K562 (cell line): ENCODE measurements around the gene LTN1. TPM values are rescaled to one million over a fixed set of nuclear protein-coding genes. Genes with fewer than 3 reads are reported as not detected.

Experiments used
- EP400 ChIP-seq: fragments of 450-650 bp; IDR thresholded peaks from 2 replicates; pipeline ENCODE4 v1.6.1; 2017; ENCODE audit warnings: antibody characterized with exemption, mild to moderate bottlenecking, moderate library complexity
- ETS2 ChIP-seq: IDR thresholded peaks from 2 replicates; pipeline ENCODE4 v1.6.1; 2016; ENCODE audit warnings: borderline replicate concordance, missing genetic modification characterization, mild to moderate bottlenecking, moderate library complexity, missing compliant biosample characterization; ENCODE audit not compliant: poor library complexity, severe bottlenecking
- HOXB6 ChIP-seq: fragments of 250-450 bp; sonication (Bioruptor Pico); IDR thresholded peaks from 2 replicates; pipeline ENCODE4 v1.5.1; 2022; ENCODE audit warnings: mild to moderate bottlenecking, borderline replicate concordance
- NRF1 ChIP-seq, 2 experiments: fragments of 450-650 bp; IDR thresholded peaks in 1 of 2; conservative IDR thresholded peaks in 1 of 2; 2 replicates each; pipeline ENCODE4 v1.6.1; 2014; ENCODE audit warnings: mild to moderate bottlenecking in 2 of 2
- POLR2A ChIP-seq: fragments of 450-650 bp; conservative IDR thresholded peaks from 2 replicates; pipeline ENCODE4 v1.6.1; 2016
- RFX1 ChIP-seq: fragments of 450-650 bp; IDR thresholded peaks from 2 replicates; pipeline ENCODE4 v1.6.1; 2016; ENCODE audit warnings: mild to moderate bottlenecking, moderate library complexity
- SLC30A9 ChIP-seq: fragments of 250-450 bp; sonication (Bioruptor Pico); IDR thresholded peaks from 2 replicates; pipeline ENCODE4 v1.8.0; 2022; ENCODE audit warnings: mild to moderate bottlenecking, moderate library complexity
- TARDBP ChIP-seq: fragments of 450-650 bp; IDR thresholded peaks from 2 replicates; pipeline ENCODE4 v1.6.1; 2016
- ZNF41 ChIP-seq: fragments of 250-450 bp; sonication (Bioruptor Pico); conservative IDR thresholded peaks from 2 replicates; pipeline ENCODE4 v1.4.0; 2020; ENCODE audit warnings: mild to moderate bottlenecking
- ZNF696 ChIP-seq: fragments of 250-450 bp; sonication (Bioruptor Pico); conservative IDR thresholded peaks from 2 replicates; pipeline ENCODE4 v1.4.0; 2020; ENCODE audit warnings: mild to moderate bottlenecking, moderate library complexity
- polyA plus RNA-seq, 8 experiments: library from polyadenylated mRNA; depleted of rRNA in 4 of 8; stranded (reverse) in 5 of 8; unstranded in 3 of 8; fragments of >200 nt; fragmentation: Nextera tagmentation in 2 of 8; fragmentation: Illumina TruSeq in 1 of 8; extraction: Ambion mirVana in 2 of 8; extraction: Trizol in 1 of 8; gene quantifications; 2 replicates each; pipeline versions ENCODE4 v1.2.1 to v1.2.3, GENCODE V29; 2011 to 2014; ENCODE audit warnings: inconsistent platforms in 1 of 8, missing spikeins in 1 of 8
- total RNA-seq, 7 experiments: library from RNA; depleted of rRNA in 6 of 7; stranded (reverse); fragments of >200 nt in 6 of 7; fragmentation: Illumina TruSeq in 2 of 7; extraction: Trizol in 2 of 7; gene quantifications; 2 replicates each; pipeline versions ENCODE4 v1.2.1 to v1.2.3, GENCODE V29; 2011 to 2021; ENCODE audit warnings: low replicate concordance in 1 of 7
- TF ChIP-seq, protein P1 (sequence below): fragments of 250-450 bp; sonication (Bioruptor Pico); IDR thresholded peaks from 2 replicates; pipeline ENCODE4 v1.4.0; 2020
- TF ChIP-seq, protein P2 (sequence below): fragments of 450-650 bp; IDR thresholded peaks from 2 replicates; pipeline ENCODE4 v1.6.1; 2016; ENCODE audit warnings: borderline replicate concordance
- TF ChIP-seq, protein P3 (sequence below): fragments of 250-450 bp; sonication (Bioruptor Pico); IDR thresholded peaks from 2 replicates; pipeline ENCODE4 v1.4.0; 2020; ENCODE audit warnings: mild to moderate bottlenecking, moderate library complexity

LTN1 gene
- total and polyA plus RNA-seq, 9 of the 15 experiments (the other 6 are each of a cell fraction or from before 2014, with no cell fraction given) = 15.7 to 49.6 (median 28.7) TPM

DNA sequence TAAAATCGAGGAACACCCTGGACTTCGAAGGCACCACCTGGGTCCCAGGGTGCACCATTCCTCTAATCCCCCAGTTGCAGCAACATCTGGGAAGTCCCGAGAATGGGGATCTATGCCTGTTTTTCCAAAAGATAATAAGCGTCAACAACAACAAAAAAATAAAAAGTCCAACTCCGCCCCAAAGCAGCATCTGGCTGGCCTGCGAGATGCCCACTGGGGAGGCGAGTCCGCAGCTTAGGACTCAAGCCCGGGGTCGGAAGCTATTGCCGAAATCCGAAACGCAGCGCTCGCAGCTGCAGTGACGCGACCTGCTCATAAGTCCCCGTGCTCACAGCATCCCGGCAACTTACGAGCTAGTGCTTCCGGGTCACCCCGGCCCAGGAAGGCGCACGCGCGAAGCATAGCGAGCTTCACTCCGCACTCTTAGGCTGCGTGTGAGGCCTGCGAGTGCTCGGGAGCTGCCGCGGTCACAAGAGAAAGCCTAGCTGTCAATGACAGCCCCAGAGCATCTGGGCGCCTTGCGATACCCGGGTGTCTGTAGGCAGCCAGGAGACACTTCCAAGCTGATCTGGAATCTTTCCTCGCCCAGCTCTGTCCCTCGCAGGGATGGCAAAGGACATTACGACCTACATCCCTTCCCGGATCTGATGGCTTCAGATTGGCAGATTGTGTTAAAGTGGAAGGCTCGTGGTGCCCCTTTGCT is 9.9 kb upstream of the LTN1 start (continued):
- TF ChIP-seq, protein P1, sequence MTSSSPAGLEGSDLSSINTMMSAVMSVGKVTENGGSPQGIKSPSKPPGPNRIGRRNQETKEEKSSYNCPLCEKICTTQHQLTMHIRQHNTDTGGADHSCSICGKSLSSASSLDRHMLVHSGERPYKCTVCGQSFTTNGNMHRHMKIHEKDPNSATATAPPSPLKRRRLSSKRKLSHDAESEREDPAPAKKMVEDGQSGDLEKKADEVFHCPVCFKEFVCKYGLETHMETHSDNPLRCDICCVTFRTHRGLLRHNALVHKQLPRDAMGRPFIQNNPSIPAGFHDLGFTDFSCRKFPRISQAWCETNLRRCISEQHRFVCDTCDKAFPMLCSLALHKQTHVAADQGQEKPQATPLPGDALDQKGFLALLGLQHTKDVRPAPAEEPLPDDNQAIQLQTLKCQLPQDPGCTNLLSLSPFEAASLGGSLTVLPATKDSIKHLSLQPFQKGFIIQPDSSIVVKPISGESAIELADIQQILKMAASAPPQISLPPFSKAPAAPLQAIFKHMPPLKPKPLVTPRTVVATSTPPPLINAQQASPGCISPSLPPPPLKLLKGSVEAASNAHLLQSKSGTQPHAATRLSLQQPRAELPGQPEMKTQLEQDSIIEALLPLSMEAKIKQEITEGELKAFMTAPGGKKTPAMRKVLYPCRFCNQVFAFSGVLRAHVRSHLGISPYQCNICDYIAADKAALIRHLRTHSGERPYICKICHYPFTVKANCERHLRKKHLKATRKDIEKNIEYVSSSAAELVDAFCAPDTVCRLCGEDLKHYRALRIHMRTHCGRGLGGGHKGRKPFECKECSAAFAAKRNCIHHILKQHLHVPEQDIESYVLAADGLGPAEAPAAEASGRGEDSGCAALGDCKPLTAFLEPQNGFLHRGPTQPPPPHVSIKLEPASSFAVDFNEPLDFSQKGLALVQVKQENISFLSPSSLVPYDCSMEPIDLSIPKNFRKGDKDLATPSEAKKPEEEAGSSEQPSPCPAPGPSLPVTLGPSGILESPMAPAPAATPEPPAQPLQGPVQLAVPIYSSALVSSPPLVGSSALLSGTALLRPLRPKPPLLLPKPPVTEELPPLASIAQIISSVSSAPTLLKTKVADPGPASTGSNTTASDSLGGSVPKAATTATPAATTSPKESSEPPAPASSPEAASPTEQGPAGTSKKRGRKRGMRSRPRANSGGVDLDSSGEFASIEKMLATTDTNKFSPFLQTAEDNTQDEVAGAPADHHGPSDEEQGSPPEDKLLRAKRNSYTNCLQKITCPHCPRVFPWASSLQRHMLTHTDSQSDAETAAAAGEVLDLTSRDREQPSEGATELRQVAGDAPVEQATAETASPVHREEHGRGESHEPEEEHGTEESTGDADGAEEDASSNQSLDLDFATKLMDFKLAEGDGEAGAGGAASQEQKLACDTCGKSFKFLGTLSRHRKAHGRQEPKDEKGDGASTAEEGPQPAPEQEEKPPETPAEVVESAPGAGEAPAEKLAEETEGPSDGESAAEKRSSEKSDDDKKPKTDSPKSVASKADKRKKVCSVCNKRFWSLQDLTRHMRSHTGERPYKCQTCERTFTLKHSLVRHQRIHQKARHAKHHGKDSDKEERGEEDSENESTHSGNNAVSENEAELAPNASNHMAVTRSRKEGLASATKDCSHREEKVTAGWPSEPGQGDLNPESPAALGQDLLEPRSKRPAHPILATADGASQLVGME = peak; percentile 94
- TF ChIP-seq ZNF696 (CRISPR knock-in tag) (no peak), HOXB6 (CRISPR knock-in tag) (no peak), ZNF41 (CRISPR knock-in tag) (0 out of 2 replicates have a peak, but pooled peaks have one; percentile 11), POLR2A (peak; percentile 99), TARDBP (0 out of 2 replicates have a peak, but pooled peaks have one; percentile 56), ETS2 (tag) (no peak), EP400 (peak; percentile 95), SLC30A9 (CRISPR knock-in tag) (no peak), RFX1 (no peak), NRF1 (conservative IDR thresholded peaks at IDR 0.05 in 1 of 2, IDR thresholded peaks at IDR 0.05 in 1 of 2) (peak; percentile 90 to 92)
- TF ChIP-seq, protein P2, sequence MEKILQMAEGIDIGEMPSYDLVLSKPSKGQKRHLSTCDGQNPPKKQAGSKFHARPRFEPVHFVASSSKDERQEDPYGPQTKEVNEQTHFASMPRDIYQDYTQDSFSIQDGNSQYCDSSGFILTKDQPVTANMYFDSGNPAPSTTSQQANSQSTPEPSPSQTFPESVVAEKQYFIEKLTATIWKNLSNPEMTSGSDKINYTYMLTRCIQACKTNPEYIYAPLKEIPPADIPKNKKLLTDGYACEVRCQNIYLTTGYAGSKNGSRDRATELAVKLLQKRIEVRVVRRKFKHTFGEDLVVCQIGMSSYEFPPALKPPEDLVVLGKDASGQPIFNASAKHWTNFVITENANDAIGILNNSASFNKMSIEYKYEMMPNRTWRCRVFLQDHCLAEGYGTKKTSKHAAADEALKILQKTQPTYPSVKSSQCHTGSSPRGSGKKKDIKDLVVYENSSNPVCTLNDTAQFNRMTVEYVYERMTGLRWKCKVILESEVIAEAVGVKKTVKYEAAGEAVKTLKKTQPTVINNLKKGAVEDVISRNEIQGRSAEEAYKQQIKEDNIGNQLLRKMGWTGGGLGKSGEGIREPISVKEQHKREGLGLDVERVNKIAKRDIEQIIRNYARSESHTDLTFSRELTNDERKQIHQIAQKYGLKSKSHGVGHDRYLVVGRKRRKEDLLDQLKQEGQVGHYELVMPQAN = peak; percentile 86; the same call in 1 of the 2 replicates
- TF ChIP-seq, protein P3, sequence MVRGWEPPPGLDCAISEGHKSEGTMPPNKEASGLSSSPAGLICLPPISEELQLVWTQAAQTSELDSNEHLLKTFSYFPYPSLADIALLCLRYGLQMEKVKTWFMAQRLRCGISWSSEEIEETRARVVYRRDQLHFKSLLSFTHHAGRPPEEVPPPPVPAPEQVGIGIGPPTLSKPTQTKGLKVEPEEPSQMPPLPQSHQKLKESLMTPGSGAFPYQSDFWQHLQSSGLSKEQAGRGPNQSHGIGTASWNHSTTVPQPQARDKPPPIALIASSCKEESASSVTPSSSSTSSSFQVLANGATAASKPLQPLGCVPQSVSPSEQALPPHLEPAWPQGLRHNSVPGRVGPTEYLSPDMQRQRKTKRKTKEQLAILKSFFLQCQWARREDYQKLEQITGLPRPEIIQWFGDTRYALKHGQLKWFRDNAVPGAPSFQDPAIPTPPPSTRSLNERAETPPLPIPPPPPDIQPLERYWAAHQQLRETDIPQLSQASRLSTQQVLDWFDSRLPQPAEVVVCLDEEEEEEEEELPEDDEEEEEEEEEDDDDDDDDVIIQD (CRISPR knock-in tag) = no peak
